ENCODE measurements around the gene UBE2E2. TPM values are rescaled to one million over a fixed set of nuclear protein-coding genes. Genes with fewer than 3 reads are reported as not detected.
A peak's percentile ranks its signal among the peaks of the same experiment; 100 is the strongest.

Gene UBE2E2
- total RNA-seq, 2 experiments from 2014 or later: 16.5 to 23.2 TPM

DNA sequence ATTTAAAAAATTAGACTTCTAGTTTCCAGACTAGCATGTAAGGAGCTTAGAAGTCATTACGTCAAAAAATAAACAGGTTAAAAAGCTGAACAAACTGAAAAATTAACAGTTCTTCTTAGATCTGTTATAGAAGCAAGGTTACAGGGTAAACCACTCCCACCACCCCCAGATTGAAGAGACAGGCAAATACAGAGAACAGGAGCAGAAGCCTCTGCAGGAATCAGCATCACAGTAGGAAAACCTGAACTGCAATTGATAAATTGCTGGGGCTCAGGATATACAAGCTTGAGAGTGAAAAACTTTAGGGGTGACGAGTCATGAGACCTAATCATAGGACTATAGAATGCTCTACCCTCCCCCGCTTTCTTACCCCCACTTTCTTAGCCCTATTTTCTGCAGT, 222.3 kb downstream of the UBE2E2 start:
- peaks cover 11% of the 10 kb centered on the region for H3K4me1 Mint-ChIP-seq (ENCODE audit: low read depth)
- no peak for ATAC-seq
- H3K27me3 Mint-ChIP-seq: no peaks in the 10 kb centered on the region
- H3K36me3 Mint-ChIP-seq (ENCODE audit: low read depth): no peaks in the 10 kb centered on the region
- H3K9me3 Mint-ChIP-seq: no peaks in the 10 kb centered on the region
- H3K4me3 Mint-ChIP-seq: no peak overlapping the region
- TF ChIP-seq, protein P1, sequence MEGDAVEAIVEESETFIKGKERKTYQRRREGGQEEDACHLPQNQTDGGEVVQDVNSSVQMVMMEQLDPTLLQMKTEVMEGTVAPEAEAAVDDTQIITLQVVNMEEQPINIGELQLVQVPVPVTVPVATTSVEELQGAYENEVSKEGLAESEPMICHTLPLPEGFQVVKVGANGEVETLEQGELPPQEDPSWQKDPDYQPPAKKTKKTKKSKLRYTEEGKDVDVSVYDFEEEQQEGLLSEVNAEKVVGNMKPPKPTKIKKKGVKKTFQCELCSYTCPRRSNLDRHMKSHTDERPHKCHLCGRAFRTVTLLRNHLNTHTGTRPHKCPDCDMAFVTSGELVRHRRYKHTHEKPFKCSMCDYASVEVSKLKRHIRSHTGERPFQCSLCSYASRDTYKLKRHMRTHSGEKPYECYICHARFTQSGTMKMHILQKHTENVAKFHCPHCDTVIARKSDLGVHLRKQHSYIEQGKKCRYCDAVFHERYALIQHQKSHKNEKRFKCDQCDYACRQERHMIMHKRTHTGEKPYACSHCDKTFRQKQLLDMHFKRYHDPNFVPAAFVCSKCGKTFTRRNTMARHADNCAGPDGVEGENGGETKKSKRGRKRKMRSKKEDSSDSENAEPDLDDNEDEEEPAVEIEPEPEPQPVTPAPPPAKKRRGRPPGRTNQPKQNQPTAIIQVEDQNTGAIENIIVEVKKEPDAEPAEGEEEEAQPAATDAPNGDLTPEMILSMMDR (IDR thresholded peaks at IDR 0.05): no peak
- CTCF ChIA-PET: no interaction called here
- intact Hi-C loops (cut with micrococcal nuclease): no loop called here
- no peak for DNase-seq
- POLR2A ChIA-PET: interaction anchor here (0.6 kb wide), 1 partner anchor 30 kb away, joined by 3 read pairs; no protein-coding TSS in a partner anchor
- H3K27ac Mint-ChIP-seq: no peak overlapping the region

DNA sequence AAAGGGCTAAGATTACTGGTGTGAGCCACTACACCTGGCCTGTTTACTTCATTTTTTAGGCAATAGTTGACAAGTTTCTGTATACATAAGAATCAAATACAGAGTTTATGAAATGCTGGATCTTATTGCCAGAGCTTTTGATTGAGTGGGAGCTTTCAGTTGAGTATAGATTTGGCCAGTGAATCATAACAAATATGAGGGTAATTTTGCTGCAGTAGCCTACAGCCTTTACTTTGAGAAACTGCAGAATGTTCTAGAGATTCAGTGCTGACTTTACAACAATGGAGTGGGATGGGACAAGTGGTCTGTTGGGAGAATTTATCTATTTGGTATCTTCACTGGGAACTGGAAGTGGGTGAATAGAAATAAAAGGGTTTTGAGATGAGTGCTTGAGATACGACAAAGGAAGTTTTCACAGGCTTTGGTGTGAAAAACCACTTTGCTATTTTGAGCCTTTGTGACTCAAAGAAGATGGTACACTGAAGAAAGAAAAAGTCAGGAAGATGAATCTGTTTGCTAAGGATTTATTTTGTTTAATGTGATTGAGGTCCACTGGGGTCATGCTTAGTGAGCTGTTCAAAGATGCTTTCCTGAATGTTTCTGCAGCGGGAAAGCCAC, 227.8 kb downstream of the UBE2E2 start:
- TF ChIP-seq, protein P1 (IDR thresholded peaks at IDR 0.05): no peak
- H3K36me3 Mint-ChIP-seq (ENCODE audit: low read depth): no peaks in the 10 kb centered on the region
- no peak for DNase-seq
- H3K27ac Mint-ChIP-seq: no peak overlapping the region
- intact Hi-C loops (cut with micrococcal nuclease): no loop called here
- H3K4me1 Mint-ChIP-seq (ENCODE audit: low read depth): peaks cover 13% of the 10 kb centered on the region
- no peak overlapping the region for H3K4me3 Mint-ChIP-seq
- POLR2A ChIA-PET: no interaction called here
- no peak for ATAC-seq
- H3K27me3 Mint-ChIP-seq: no peaks in the 10 kb centered on the region
- H3K9me3 Mint-ChIP-seq: no peaks in the 10 kb centered on the region
- CTCF ChIA-PET: no interaction called here

DNA sequence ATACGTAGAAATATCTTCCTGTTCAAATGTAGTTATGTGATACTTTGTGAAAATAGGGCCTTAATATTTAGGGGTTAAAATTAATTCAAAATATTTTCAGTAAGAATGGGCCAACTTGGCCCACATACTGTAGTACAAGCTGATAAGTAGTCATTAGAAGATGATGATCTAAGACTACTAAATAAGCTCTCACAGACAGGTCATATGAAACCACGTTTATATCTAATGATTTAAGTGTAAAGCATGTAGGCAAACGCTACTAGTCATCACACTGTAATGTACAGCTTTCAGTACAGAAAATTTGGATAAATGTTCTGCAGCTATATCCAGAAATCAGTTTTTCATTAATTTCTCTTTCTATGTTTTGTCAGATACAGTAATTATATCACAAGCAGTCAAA, 228.6 kb downstream of the UBE2E2 start:
- ChIA-PET POLR2A (no interaction called here), CTCF (no interaction called here)
- TF ChIP-seq, protein P1 (IDR thresholded peaks at IDR 0.05): no peak
- Mint-ChIP-seq H3K27me3 (no peaks in the 10 kb centered on the region), H3K9me3 (no peaks in the 10 kb centered on the region), H3K36me3 (ENCODE audit: low read depth) (no peaks in the 10 kb centered on the region), H3K4me3 (no peak overlapping the region), H3K4me1 (ENCODE audit: low read depth) (peaks cover 13% of the 10 kb centered on the region), H3K27ac (no peak overlapping the region)
- intact Hi-C loops (cut with micrococcal nuclease): no loop called here
- no peak for DNase-seq
- no peak for ATAC-seq

DNA sequence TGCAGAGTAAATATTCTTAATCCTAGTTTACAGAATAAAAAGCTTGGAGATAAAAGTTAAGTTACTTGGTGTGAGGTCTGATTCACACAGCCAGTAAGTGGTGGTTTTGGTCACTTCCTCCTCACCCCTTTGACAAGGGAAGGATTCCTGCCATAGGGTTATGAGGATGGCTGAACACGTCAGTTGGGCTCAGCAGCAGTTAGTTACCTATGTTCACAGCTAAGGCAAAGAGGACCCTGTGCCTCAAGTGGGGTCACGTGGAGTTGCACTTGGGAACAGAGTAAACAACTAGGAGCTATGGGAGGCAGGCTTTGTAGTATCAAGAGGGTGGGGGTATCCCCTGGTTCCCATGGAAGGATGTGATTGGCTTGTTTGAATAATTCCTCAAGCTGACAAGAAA, 232.2 kb downstream of the UBE2E2 start:
- intact Hi-C loops (cut with micrococcal nuclease): no loop called here
- TF ChIP-seq, protein P1 (IDR thresholded peaks at IDR 0.05): no peak
- ChIA-PET CTCF (interaction anchor here (0.5 kb wide), 1 partner anchor 37 kb away, joined by 3 read pairs; no protein-coding TSS in a partner anchor), POLR2A (no interaction called here)
- H3K9me3 Mint-ChIP-seq: no peaks in the 10 kb centered on the region
- DNase-seq: no peak
- no peak overlapping the region for H3K4me3 Mint-ChIP-seq
- peaks cover 34% of the 10 kb centered on the region for H3K4me1 Mint-ChIP-seq (ENCODE audit: low read depth)
- H3K36me3 Mint-ChIP-seq (ENCODE audit: low read depth): no peaks in the 10 kb centered on the region
- H3K27me3 Mint-ChIP-seq: no peaks in the 10 kb centered on the region
- peak; percentile 24 for ATAC-seq
- no peak overlapping the region for H3K27ac Mint-ChIP-seq

DNA sequence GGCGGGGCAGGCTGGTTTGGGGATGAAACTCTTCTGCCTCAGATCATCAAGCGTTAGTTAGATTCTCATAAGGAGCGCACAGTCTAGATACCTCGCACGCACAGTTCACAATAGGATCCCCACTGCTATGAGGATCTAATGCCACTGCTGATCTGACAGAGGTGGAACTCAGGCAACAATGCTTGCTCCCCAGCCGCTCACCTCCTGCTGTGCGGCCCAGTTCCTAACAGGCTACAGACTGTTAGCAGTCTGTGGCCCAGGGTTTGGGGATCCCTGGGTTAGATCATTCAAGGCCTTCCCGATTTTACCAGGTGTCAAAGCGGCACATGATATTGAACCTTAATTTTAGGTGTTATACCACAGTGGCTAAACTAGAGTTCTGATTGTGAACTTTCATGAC, 232.8 kb downstream of the UBE2E2 start:
- H3K27ac Mint-ChIP-seq: no peak overlapping the region
- ChIA-PET POLR2A (no interaction called here), CTCF (interaction anchor here (0.5 kb wide), 1 partner anchor 36 kb away, joined by 3 read pairs; no protein-coding TSS in a partner anchor)
- no peaks in the 10 kb centered on the region for H3K27me3 Mint-ChIP-seq
- no peak overlapping the region for H3K4me3 Mint-ChIP-seq
- DNase-seq (no peak), ATAC-seq (no peak)
- no peaks in the 10 kb centered on the region for H3K9me3 Mint-ChIP-seq
- intact Hi-C loops (cut with micrococcal nuclease): no loop called here
- peaks cover 37% of the 10 kb centered on the region for H3K4me1 Mint-ChIP-seq (ENCODE audit: low read depth)
- TF ChIP-seq, protein P1 (IDR thresholded peaks at IDR 0.05): no peak
- H3K36me3 Mint-ChIP-seq (ENCODE audit: low read depth): no peaks in the 10 kb centered on the region
